Measurements from ENCODE around the gene PANK2.

The PANK2 gene

GRCh38 chr20:3861191-3861590 is 28.0 kb upstream of the PANK2 start:
- Histone ChIP-seq H3K9me3 (no peaks in the 10 kb centered on the region), H3K4me3 (ENCODE audit: low read depth, low read length) (no peak overlapping the region), H3K36me3 (peaks cover 66% of the 10 kb centered on the region), H3K27me3 (no peaks in the 10 kb centered on the region), H3K4me1 (no peaks in the 10 kb centered on the region)
- DNase-seq = no peak
- TF ChIP-seq CTCF (IDR thresholded peaks at IDR 0.05; ENCODE audit: low read depth, low read length) = no peak

DNA sequence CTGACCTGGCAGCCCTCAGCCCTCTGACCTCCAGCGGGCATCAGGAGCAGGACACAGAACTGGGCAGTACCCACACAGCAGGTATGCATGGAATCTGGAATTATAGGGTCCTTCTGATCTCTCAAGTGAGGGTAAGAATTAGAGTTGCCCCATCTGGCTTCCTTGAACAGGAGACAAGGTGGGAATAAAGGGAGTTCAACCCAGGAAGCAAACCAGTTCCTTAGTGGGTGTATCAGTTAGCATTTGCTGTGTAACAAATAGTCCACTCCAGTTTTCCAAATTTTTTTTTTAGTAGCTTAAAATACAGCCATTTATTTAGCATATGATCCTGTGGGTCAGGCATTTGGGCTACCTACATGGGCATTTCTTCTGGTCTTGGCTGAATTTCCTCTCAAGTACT is 26.9 kb upstream of the PANK2 start:
- H3K27me3 ChIP-seq = no peaks in the 10 kb centered on the region
- no peak overlapping the region for H3K4me3 ChIP-seq (ENCODE audit: low read depth, low read length)
- TF ChIP-seq CTCF (IDR thresholded peaks at IDR 0.05; ENCODE audit: low read depth, low read length) = no peak
- H3K36me3 ChIP-seq = peaks cover 64% of the 10 kb centered on the region
- H3K9me3 ChIP-seq = no peaks in the 10 kb centered on the region
- no peaks in the 10 kb centered on the region for H3K4me1 ChIP-seq
- DNase-seq = no peak

DNA sequence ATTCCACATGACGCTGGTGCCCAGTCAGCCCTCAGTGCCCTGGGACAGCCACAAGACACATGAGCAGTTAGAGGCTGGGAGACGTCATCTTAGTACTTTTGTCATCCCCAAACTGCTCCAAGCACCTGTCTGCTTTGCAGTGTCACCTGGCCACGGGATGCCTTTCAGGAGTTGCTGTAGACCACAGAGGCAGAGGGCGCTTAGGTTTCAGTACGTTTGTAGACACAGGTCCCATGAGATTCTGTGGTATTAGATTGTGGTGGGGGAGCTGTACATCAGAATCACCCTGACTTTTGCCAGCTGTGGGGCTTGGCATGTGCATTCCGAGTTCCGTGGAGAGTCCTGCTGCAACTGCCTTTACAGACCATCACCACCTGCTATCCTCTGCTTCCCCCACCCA is 25.9 kb upstream of the PANK2 start:
- H3K36me3 ChIP-seq = peaks cover 54% of the 10 kb centered on the region

DNA sequence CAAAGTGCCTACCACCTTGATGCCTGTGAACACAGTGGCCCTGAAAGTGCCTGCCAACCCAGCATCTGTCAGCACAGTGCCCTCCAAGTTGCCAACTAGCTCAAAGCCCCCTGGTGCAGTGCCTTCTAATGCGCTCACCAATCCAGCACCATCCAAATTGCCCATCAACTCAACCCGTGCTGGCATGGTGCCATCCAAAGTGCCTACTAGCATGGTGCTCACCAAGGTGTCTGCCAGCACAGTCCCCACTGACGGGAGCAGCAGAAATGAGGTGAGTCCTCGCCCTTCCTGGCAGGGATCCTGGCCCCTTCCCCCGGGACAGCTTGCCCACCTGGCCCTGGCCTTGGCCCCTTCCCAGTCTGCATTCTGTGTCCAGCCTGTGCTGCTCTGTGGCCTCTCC is 24.7 kb upstream of the PANK2 start:
- Histone ChIP-seq H3K9me3 (no peaks in the 10 kb centered on the region), H3K4me1 (no peaks in the 10 kb centered on the region), H3K4me3 (ENCODE audit: low read depth, low read length) (no peak overlapping the region), H3K36me3 (peaks cover 54% of the 10 kb centered on the region), H3K27me3 (no peaks in the 10 kb centered on the region)
- no peak for TF ChIP-seq CTCF (IDR thresholded peaks at IDR 0.05; ENCODE audit: low read depth, low read length)
- no peak for DNase-seq

More for the DNA sequence above, 25.9 kb upstream of the PANK2 start:
- H3K4me3 ChIP-seq (ENCODE audit: low read depth, low read length) = no peak overlapping the region
- H3K27me3 ChIP-seq = no peaks in the 10 kb centered on the region
- no peak for TF ChIP-seq CTCF (IDR thresholded peaks at IDR 0.05; ENCODE audit: low read depth, low read length)
- no peaks in the 10 kb centered on the region for H3K9me3 ChIP-seq
- no peaks in the 10 kb centered on the region for H3K4me1 ChIP-seq
- DNase-seq = no peak

DNA sequence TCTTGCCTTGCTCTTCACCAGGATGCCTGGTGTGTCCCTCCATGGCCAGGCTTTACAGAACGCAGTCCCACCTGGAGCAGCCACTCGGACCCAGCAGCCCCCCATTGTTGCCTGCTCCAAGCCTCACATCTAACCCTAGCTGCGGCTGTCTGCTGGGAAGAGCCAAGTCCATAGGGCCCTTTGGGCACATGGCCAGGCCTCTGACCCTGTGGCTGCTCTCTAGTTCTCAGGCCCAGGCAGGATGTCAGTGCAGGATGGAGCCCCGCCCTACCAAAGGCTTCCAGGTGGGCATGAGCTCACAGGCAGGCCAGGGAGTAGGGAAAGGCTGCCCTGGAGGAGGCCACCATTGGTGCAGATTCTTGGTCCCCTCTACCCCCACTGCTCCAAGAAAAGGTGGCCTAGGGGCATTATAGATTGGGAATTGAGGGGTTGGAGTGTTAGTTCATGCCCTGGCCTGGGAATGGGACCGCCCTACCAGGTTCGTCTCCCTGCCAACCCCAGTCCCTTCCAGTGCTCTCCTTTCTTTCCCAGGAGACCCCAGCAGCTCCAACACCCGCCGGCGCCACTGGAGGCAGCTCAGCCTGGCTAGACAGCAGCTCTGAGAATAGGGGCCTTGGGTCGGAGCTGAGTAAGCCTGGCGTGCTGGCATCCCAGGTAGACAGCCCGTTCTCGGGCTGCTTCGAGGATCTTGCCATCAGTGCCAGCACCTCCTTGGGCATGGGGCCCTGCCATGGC is 23.9 kb upstream of the PANK2 start:
- DNase-seq = no peak
- no peaks in the 10 kb centered on the region for H3K27me3 ChIP-seq
- no peaks in the 10 kb centered on the region for H3K9me3 ChIP-seq
- no peak for TF ChIP-seq CTCF (IDR thresholded peaks at IDR 0.05; ENCODE audit: low read depth, low read length)
- no peaks in the 10 kb centered on the region for H3K4me1 ChIP-seq
- H3K36me3 ChIP-seq = peaks cover 53% of the 10 kb centered on the region
- no peak overlapping the region for H3K4me3 ChIP-seq (ENCODE audit: low read depth, low read length)

DNA sequence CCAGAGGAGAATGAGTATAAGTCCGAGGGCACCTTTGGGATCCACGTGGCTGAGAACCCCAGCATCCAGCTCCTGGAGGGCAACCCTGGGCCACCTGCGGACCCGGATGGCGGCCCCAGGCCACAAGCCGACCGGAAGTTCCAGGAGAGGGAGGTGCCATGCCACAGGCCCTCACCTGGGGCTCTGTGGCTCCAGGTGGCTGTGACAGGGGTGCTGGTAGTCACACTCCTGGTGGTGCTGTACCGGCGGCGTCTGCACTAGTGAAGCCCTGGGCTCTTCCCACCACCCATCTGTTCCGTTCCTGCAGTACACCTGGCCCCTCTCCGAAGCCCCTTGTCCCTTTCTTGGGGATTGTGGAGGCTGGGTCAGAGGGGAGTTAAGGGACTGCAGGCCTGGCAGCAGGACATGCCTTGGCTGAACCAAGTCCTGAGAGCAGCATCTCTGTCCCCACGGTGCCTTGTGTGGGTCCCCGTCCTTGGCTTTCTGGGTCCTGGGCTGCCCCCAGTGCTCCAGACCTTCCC is 23.2 kb upstream of the PANK2 start:
- no peak overlapping the region for H3K4me3 ChIP-seq (ENCODE audit: low read depth, low read length)
- no peak for DNase-seq
- H3K36me3 ChIP-seq = peaks cover 49% of the 10 kb centered on the region
- no peaks in the 10 kb centered on the region for H3K9me3 ChIP-seq
- no peak for TF ChIP-seq CTCF (IDR thresholded peaks at IDR 0.05; ENCODE audit: low read depth, low read length)
- no peaks in the 10 kb centered on the region for H3K4me1 ChIP-seq
- H3K27me3 ChIP-seq = no peaks in the 10 kb centered on the region
